Skeletal muscle satellite cell (primary cell): ENCODE data around the gene PRPF38B.
A peak's percentile ranks its signal among the peaks of the same experiment; 100 is the strongest.
"Not testable (repeated sequence)": the region's sequence is repeated elsewhere in the genome, so short reads cannot be mapped to it uniquely, and the experiment has no call there.

Source experiments
- H3K27me3 ChIP-seq: 2 replicates; pipeline ENCODE4 v1.7.0; 2013; ENCODE audit warnings: low read length; ENCODE audit not compliant: control insufficient read depth, insufficient read depth
- H3K36me3 ChIP-seq: 2 replicates; pipeline ENCODE4 v1.7.0; 2013; ENCODE audit warnings: mild to moderate bottlenecking, control low read depth, low read length; ENCODE audit not compliant: insufficient read depth
- H3K4me1 ChIP-seq: 2 replicates; pipeline ENCODE4 v1.7.0; 2013; ENCODE audit warnings: low read length; ENCODE audit not compliant: control insufficient read depth, insufficient read depth
- H3K4me2 ChIP-seq: 2 replicates; pipeline ENCODE4 v1.7.0; 2013; ENCODE audit warnings: mild to moderate bottlenecking, low read length
- H3K4me3 ChIP-seq: 2 replicates; pipeline ENCODE4 v1.7.0; 2013; ENCODE audit warnings: low read length
- H3K9ac ChIP-seq: 2 replicates; pipeline ENCODE4 v1.7.0; 2013; ENCODE audit warnings: mild to moderate bottlenecking, low read depth, low read length, moderate library complexity
- H3K9me3 ChIP-seq: replicated peaks from 2 replicates; pipeline ENCODE4 v1.7.0; 2013; ENCODE audit warnings: mild to moderate bottlenecking, control low read depth, low read length

Gene PRPF38B

DNA sequence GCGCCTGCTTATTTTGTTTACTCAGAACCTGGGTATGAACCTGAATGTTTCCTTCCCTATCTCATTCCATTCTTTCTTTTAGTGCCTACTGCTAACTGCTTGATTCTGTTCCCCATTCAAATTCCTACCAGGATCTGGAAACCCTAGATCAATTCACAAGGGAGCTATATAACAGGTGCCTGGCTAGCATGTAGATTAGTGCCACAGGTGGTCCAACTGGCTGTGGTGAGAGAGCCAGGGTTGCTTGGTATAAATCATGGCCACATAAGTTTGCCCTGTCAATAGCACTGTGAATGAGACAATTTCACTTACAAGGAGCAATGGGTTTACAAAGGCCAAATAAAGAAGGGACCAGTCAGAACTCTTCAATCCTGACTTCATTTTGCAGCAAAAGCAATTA, 6.6 kb upstream of the PRPF38B start:
- Histone ChIP-seq H3K9me3 (no peaks in the 10 kb centered on the region), H3K36me3 (no peaks in the 10 kb centered on the region), H3K4me1 (no peaks in the 10 kb centered on the region), H3K27me3 (peaks cover 22% of the 10 kb centered on the region), H3K4me2 (no peak overlapping the region), H3K9ac (no peak overlapping the region), H3K4me3 (no peak overlapping the region)

DNA sequence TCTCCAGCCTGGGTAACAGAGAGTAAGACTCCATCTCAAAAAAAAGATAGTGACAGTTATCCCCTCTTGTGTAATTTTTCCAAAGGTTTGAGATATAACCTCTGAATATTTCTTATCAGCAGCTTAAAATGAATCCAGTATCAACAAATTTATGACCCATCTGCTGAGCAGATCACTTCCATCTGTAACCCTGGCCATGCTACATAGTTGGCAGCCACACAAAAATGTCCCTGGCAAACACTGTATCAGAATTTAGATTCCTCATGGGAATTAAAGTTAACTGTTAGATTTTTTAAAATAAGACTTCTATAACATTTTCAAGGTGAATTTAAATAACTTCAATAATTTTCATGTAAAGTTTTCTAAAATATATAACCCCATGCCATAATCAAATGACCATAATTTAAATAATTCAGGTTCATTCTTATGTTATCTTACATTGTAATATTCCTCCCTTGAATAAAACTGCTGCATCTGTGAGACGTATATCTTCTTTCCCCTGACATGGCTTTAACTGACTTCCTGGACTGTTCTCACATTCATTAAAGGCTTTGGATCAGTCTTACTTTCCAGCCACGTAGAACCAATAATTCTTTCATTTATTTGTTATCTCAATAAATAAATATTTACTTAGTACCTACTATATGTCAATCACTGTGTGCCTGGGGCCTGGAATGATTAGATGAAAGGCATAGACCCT, 5.3 kb upstream of the PRPF38B start:
- no peaks in the 10 kb centered on the region for H3K9me3 ChIP-seq
- no peaks in the 10 kb centered on the region for H3K36me3 ChIP-seq
- peaks cover 18% of the 10 kb centered on the region for H3K27me3 ChIP-seq
- H3K4me1 ChIP-seq = peaks cover 5% of the 10 kb centered on the region
- H3K4me3 ChIP-seq = no peak overlapping the region
- H3K9ac ChIP-seq = no peak overlapping the region
- no peak overlapping the region for H3K4me2 ChIP-seq

DNA sequence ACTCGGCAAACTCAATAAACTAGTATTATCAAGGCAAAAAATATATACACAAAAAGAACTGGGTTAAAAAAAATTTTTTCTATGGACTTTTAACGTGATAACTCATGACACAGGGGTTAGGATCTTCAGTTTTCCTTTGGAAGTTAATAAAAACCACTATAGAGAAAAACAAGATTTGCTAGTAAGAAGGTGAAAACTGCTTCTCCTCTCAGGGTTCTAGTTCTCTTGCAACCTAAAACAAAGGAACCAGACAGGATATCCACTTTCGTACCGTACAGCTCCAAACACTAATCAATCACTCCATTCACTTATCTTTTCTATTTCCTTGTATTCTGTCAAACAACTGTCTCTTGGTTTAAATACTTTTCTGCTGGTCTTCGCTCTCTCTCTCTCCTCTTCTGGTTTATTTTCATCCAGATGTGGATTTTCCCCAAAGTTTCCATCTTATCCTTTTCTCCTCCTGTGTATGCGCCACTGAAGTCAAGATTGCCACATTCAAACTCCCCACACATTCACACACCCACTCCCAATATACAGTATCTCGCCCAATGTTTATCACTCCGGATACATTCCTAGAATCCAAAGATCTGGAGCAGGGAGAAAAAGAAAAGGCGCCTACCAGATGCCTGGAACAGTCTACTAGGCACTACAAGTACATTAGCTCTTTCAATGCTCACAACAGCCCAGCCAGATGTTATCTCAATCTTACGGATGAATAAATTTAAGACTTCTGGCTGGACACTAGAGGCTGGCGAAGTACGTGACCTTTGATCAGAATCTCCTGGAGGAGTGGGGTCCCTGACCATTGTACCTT, 775 bp upstream of the PRPF38B start:
- Histone ChIP-seq H3K9ac (peak overlapping the region; percentile 96), H3K4me3 (peak overlapping the region; percentile 90), H3K4me2 (peak overlapping the region; percentile 84), H3K4me1 (peaks cover 11% of the 10 kb centered on the region), H3K9me3 (no peaks in the 10 kb centered on the region), H3K27me3 (no peaks in the 10 kb centered on the region), H3K36me3 (peaks cover 11% of the 10 kb centered on the region)

GRCh38 chr1:108692724-108693655, 880 bp downstream of the PRPF38B start:
- Histone ChIP-seq H3K4me1 (peaks cover 11% of the 10 kb centered on the region), H3K9me3 (no peaks in the 10 kb centered on the region), H3K9ac (peak overlapping the region; percentile 96), H3K4me3 (peak overlapping the region; percentile 90), H3K36me3 (peaks cover 27% of the 10 kb centered on the region), H3K4me2 (peak overlapping the region; percentile 84), H3K27me3 (no peaks in the 10 kb centered on the region)

DNA sequence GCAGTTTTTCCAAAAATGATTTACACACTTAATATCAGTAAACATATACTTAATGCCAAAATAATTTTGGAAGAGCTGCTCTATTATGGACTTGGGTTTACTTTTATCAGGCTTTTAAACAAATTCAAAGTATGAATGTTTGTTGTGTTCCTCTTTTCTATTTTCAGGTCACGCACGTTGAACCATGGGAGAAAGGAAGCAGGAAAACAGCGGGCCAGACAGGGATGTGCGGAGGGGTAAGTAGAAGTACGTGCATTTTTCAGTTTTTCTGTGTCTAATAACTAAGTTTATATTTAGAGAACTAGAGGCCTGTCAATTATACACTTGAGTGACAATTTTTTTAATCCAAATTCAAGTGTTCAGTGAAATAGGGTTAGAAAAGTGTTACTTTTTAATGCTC, 3.4 kb downstream of the PRPF38B start:
- H3K4me3 ChIP-seq = no peak overlapping the region
- H3K27me3 ChIP-seq = no peaks in the 10 kb centered on the region
- no peaks in the 10 kb centered on the region for H3K9me3 ChIP-seq
- H3K4me2 ChIP-seq = peak overlapping the region; percentile 84
- peaks cover 53% of the 10 kb centered on the region for H3K36me3 ChIP-seq
- H3K4me1 ChIP-seq = peaks cover 11% of the 10 kb centered on the region
- no peak overlapping the region for H3K9ac ChIP-seq

DNA sequence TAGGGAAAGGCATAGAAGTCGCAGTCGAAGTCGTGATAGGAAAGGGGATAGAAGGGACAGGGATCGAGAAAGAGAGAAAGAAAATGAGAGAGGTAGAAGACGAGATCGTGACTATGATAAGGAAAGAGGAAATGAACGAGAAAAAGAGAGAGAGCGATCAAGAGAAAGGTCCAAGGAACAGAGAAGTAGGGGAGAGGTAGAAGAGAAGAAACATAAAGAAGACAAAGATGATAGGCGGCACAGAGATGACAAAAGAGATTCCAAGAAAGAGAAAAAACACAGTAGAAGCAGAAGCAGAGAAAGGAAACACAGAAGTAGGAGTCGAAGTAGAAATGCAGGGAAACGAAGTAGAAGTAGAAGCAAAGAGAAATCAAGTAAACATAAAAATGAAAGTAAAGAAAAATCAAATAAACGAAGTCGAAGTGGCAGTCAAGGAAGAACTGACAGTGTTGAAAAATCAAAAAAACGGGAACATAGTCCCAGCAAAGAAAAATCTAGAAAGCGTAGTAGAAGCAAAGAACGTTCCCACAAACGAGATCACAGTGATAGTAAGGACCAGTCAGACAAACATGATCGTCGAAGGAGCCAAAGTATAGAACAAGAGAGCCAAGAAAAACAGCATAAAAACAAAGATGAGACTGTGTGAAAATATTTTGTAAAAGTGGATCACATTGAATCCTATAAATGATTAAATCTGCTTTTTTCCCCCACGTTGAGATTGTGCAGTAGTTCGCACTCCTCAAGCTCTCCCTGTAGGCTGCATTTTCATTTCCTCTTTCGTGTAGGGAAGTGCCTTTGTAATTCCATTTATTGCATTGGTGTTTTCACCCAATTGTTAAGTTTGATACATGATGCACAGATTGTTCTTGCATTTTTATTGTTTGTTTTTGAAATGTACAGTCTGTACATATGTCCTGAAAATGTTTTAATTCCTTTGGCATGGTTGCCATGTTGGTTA, 7.5 kb downstream of the PRPF38B start:
- H3K27me3 ChIP-seq = no peaks in the 10 kb centered on the region
- H3K9me3 ChIP-seq = no peaks in the 10 kb centered on the region
- H3K4me2 ChIP-seq = no peak overlapping the region
- peaks cover 19% of the 10 kb centered on the region for H3K4me1 ChIP-seq
- no peak overlapping the region for H3K4me3 ChIP-seq
- no peak overlapping the region for H3K9ac ChIP-seq
- peaks cover 71% of the 10 kb centered on the region for H3K36me3 ChIP-seq

DNA sequence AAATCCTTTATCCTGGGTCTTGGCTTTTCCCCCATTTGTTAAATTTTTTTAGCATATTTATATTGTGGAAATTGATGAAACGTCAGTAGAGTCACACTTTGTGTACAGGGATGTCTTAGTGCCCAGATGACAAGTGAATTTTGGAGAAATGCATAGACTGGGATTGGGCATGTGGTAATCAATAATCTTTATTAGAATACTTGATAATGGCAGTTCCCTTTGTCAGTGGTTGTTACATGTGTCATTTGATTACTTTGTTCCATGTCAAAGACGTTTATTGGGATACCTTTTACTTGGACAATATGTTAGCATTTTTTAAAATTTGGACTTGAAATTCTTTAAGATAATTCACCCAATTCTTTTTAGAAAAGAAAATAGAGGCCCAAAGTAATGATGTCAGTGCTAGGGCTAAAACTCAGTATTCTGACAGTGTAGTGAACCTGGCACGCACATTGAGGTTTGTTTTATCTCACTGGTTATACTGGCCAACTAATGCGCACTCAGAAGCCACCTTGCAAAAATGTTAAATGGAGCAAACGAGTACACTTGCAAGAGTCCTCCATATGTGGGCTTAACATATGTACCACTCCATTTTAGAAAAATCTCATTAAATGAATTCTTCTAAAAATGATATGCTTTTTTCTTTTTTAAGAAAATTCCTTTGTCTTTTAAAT, 9.2 kb downstream of the PRPF38B start:
- Histone ChIP-seq H3K4me3 (no peak overlapping the region), H3K36me3 (peaks cover 60% of the 10 kb centered on the region), H3K27me3 (no peaks in the 10 kb centered on the region), H3K9ac (no peak overlapping the region), H3K4me1 (peaks cover 23% of the 10 kb centered on the region), H3K9me3 (no peaks in the 10 kb centered on the region), H3K4me2 (no peak overlapping the region)

DNA sequence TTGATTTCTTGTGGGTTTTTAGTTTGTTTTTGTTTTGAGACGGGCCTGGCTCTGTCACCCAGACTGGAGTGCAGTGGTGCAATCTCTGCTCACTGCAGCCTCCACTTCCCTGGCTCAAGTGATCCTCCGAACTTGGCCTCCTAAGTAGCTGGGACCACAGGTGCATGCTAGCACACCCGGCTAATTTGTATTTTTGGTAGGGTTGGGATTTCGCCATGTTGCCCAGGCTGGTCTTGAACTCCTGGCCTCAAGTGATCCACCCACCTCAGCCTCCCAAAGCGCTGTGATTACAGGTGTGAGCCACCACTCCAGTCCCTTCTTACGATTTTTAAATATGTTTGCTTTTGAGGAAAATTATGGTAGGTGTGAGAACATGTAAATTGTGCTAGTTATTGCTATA, 10.0 kb downstream of the PRPF38B start:
- H3K9ac ChIP-seq, H3K4me3 ChIP-seq, H3K27me3 ChIP-seq, H3K9me3 ChIP-seq, H3K4me2 ChIP-seq: not testable (repeated sequence)
- H3K4me1 ChIP-seq = peaks cover 23% of the 10 kb centered on the region
- H3K36me3 ChIP-seq = peaks cover 53% of the 10 kb centered on the region

DNA sequence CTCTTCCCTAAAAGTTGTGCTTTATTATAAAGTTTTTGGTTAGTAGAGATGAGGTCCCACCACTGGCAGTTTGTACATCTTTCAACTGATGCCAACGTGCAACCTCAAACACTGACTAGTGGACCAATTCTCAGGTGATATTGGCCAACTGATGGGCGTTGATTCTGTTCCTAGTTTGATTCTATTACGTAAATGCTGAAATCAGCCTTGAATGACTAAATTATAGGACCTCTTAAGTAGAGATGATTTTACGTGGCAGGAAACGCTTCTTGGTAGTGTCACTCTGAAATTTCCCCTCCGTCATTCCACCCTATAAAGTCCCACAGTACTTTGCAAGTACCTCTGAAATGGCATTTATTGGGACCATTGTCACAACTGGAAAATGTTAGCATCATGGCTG, 11.8 kb downstream of the PRPF38B start:
- Histone ChIP-seq H3K27me3 (no peaks in the 10 kb centered on the region), H3K4me3 (no peak overlapping the region), H3K9me3 (no peaks in the 10 kb centered on the region), H3K4me2 (peak overlapping the region; percentile 44), H3K9ac (no peak overlapping the region), H3K36me3 (peaks cover 35% of the 10 kb centered on the region), H3K4me1 (peaks cover 23% of the 10 kb centered on the region)

DNA sequence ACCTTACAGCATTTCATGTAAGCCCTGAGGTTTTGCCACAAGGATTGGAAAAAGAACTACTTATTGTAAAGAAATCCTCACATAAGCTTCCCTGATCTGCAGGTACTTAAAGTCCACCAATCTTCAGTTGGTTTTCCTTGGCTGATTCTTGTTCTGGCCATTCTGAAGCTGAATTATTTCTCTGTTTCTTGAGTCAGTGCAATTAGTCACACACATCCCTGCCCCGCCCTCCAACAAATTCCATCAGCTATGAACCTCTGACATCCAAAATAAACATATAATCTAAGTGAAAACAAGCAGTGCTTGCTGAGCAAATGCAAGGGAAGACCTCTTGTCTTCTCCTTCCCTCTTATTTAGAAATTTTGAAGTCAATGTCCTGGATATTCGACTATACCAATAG, 12.4 kb downstream of the PRPF38B start:
- Histone ChIP-seq H3K4me2 (peak overlapping the region; percentile 44), H3K4me1 (peaks cover 23% of the 10 kb centered on the region), H3K36me3 (peaks cover 29% of the 10 kb centered on the region), H3K9ac (no peak overlapping the region), H3K9me3 (no peaks in the 10 kb centered on the region), H3K27me3 (no peaks in the 10 kb centered on the region), H3K4me3 (no peak overlapping the region)
